ENCODE results near the gene GRIN3A.

The GRIN3A gene

DNA sequence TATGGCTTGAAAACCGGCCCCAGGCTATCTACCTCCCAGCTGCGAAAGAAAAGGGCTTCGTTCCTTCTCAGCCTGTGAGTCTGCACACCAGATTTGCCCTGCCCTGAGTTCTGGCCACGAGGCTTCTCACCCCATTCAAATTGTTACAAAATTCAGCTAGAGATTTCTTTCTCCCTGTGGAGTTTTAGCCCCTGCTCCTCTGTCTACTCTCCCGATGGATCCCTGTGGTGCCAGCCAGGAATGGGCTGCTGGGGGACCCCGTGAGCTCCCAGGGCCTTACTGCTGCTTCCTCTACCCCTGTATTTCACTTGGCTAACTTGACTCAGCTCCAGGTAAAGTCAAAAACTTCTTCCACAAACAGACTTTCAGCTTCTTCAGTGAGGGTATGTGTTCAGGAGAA is 214.1 kb downstream of the GRIN3A start:
- CTCF ChIA-PET: interaction anchor here (0.7 to 1.1 kb wide), 3 partner anchors 9 to 66 kb away, joined by 3 to 4 read pairs (median 3); no protein-coding TSS in a partner anchor
- no peak for DNase-seq
- no peak overlapping the region for H3K27ac Mint-ChIP-seq
- no peaks in the 10 kb centered on the region for H3K9me3 Mint-ChIP-seq
- H3K4me3 Mint-ChIP-seq: no peak overlapping the region
- peaks cover 25% of the 10 kb centered on the region for H3K27me3 Mint-ChIP-seq
- no peaks in the 10 kb centered on the region for H3K36me3 Mint-ChIP-seq
- H3K4me1 Mint-ChIP-seq: peaks cover 13% of the 10 kb centered on the region
